DOHH2 (cell line): ENCODE results near the gene CCDC138.

Experiments
- H3F3A ChIP-seq: fragments of 200-600 bp; sonication (generic), shearing (Covaris generic); 2 replicates; pipeline ENCODE4 v1.6.0; 2016; ENCODE audit warnings: antibody characterized with exemption, mild to moderate bottlenecking; ENCODE audit not compliant: control insufficient read depth, insufficient read depth
- H3K27ac ChIP-seq: fragments of 200-600 bp; sonication (generic); 2 replicates; pipeline ENCODE4 v1.5.1; 2014; ENCODE audit warnings: low read depth, mild to moderate bottlenecking, low read length, moderate library complexity
- H3K27me3 ChIP-seq: fragments of 200-600 bp; sonication (generic); 2 replicates; pipeline ENCODE4 v1.6.1; 2014; ENCODE audit warnings: mild to moderate bottlenecking, low read length, mixed read lengths; ENCODE audit not compliant: control insufficient read depth
- H3K36me3 ChIP-seq: fragments of 200-600 bp; sonication (generic); 2 replicates; pipeline ENCODE4 v1.6.1; 2014; ENCODE audit warnings: mild to moderate bottlenecking, low read length, moderate library complexity, mixed read lengths; ENCODE audit not compliant: control insufficient read depth
- H3K4me1 ChIP-seq: fragments of 200-600 bp; sonication (generic); 2 replicates; pipeline ENCODE4 v1.6.1; 2014; ENCODE audit warnings: mild to moderate bottlenecking, low read length, mixed read lengths; ENCODE audit not compliant: control insufficient read depth
- H3K4me2 ChIP-seq: fragments of 200-600 bp; sonication (generic); 2 replicates; pipeline ENCODE4 v1.6.0; 2014; ENCODE audit warnings: mild to moderate bottlenecking, low read length, moderate library complexity
- H3K4me3 ChIP-seq: fragments of 200-600 bp; sonication (generic); 2 replicates; pipeline ENCODE4 v1.5.1; 2014; ENCODE audit warnings: mild to moderate bottlenecking, low read length, mixed read lengths
- H3K79me2 ChIP-seq: fragments of 200-600 bp; sonication (generic); 2 replicates; pipeline ENCODE4 v1.6.1; 2014; ENCODE audit warnings: mild to moderate bottlenecking, low read length, mixed read lengths; ENCODE audit not compliant: control insufficient read depth
- H3K9me2 ChIP-seq: fragments of 200-600 bp; sonication (generic); replicated peaks from 2 replicates; pipeline ENCODE4 v1.6.1; 2014; ENCODE audit warnings: mild to moderate bottlenecking, low read length, mixed read lengths; ENCODE audit not compliant: control insufficient read depth
- H3K9me3 ChIP-seq: fragments of 200-600 bp; sonication (generic); 2 replicates; pipeline ENCODE4 v1.6.1; 2014; ENCODE audit warnings: antibody characterized with exemption, low read length, mixed read lengths; ENCODE audit not compliant: control insufficient read depth, insufficient read depth
- H4K20me1 ChIP-seq: fragments of 200-600 bp; sonication (generic); 2 replicates; pipeline ENCODE4 v1.6.0; 2014; ENCODE audit warnings: low read depth, mild to moderate bottlenecking, antibody characterized with exemption, low read length, moderate library complexity; ENCODE audit not compliant: control insufficient read depth, insufficient read depth
- CTCF ChIP-seq: fragments of 200-600 bp; sonication (generic); IDR thresholded peaks from one replicate; pipeline ENCODE4 v1.5.1; 2014; ENCODE audit warnings: antibody characterized with exemption, mild to moderate bottlenecking, low read depth, low read length; ENCODE audit not compliant: poor library complexity, severe bottlenecking
- EZH2phosphoT487 ChIP-seq: fragments of 200-600 bp; sonication (generic); IDR thresholded peaks from 2 replicates; pipeline ENCODE4 v1.6.1; 2017; ENCODE audit warnings: borderline replicate concordance, mild to moderate bottlenecking, antibody characterized with exemption, low read length, moderate library complexity, mixed read lengths

The CCDC138 gene

GRCh38 chr2:108803045-108803736, 16.6 kb downstream of the CCDC138 start:
- H4K20me1 ChIP-seq: no peaks in the 10 kb centered on the region
- H3K9me3 ChIP-seq: peaks cover 4% of the 10 kb centered on the region; the same call in 1 of the 2 replicates
- H3F3A ChIP-seq: peaks cover 1% of the 10 kb centered on the region; the same call in 1 of the 2 replicates
- TF ChIP-seq CTCF (no peak), EZH2phosphoT487 (no peak)
- H3K27ac ChIP-seq: no peak overlapping the region
- H3K4me1 ChIP-seq: no peaks in the 10 kb centered on the region
- H3K4me2 ChIP-seq: no peak overlapping the region
- H3K4me3 ChIP-seq: no peak overlapping the region
- H3K36me3 ChIP-seq: peaks cover 74% of the 10 kb centered on the region
- H3K79me2 ChIP-seq: peaks cover 43% of the 10 kb centered on the region
- H3K9me2 ChIP-seq: no peaks in the 10 kb centered on the region
- H3K27me3 ChIP-seq: no peaks in the 10 kb centered on the region

- H3K9me2 ChIP-seq: no peaks in the 10 kb centered on the region
- TF ChIP-seq CTCF (no peak), EZH2phosphoT487 (no peak)
- peaks cover 74% of the 10 kb centered on the region for H3K36me3 ChIP-seq
Measured at GRCh38 chr2:108805032-108805431, 18.5 kb downstream of the CCDC138 start.

GRCh38 chr2:108805782-108806181, 19.2 kb downstream of the CCDC138 start:
- no peak overlapping the region for H3K4me2 ChIP-seq
- H3K9me3 ChIP-seq: peaks cover 11% of the 10 kb centered on the region; the same call in 1 of the 2 replicates
- H3K9me2 ChIP-seq: no peaks in the 10 kb centered on the region
- H3F3A ChIP-seq: no peaks in the 10 kb centered on the region
- peaks cover 79% of the 10 kb centered on the region for H3K36me3 ChIP-seq
- no peak overlapping the region for H3K27ac ChIP-seq
- H4K20me1 ChIP-seq: no peaks in the 10 kb centered on the region
- peaks cover 54% of the 10 kb centered on the region for H3K79me2 ChIP-seq
- no peaks in the 10 kb centered on the region for H3K27me3 ChIP-seq
- TF ChIP-seq EZH2phosphoT487: no peak
- TF ChIP-seq CTCF: no peak
- H3K4me1 ChIP-seq: no peaks in the 10 kb centered on the region
- H3K4me3 ChIP-seq: no peak overlapping the region

More at GRCh38 chr2:108805032-108805431, 18.5 kb downstream of the CCDC138 start:
- Histone ChIP-seq H3K4me1 (no peaks in the 10 kb centered on the region), H3K27me3 (no peaks in the 10 kb centered on the region), H4K20me1 (no peaks in the 10 kb centered on the region), H3K9me3 (peaks cover 9% of the 10 kb centered on the region; the same call in 1 of the 2 replicates), H3F3A (no peaks in the 10 kb centered on the region), H3K79me2 (peaks cover 49% of the 10 kb centered on the region), H3K27ac (no peak overlapping the region), H3K4me3 (no peak overlapping the region), H3K4me2 (no peak overlapping the region)
